Hematopoietic multipotent progenitor cell treated with erythropoietin and hydrocortisone succinate and interleukin-3 and kit ligand, for 6 days (in vitro differentiated cells): ENCODE data around the gene DCLRE1B.
"Not testable (repeated sequence)": the region's sequence is repeated elsewhere in the genome, so short reads cannot be mapped to it uniquely, and the experiment has no call there.

Experiments
- DNase-seq: peaks from one replicate; pipeline ENCODE4 v3.0.0-alpha.2; 2015

DCLRE1B gene

GRCh38 chr1:113948151-113948550 is 43.0 kb downstream of the DCLRE1B start:
- not testable (repeated sequence) for DNase-seq

- peak; percentile 67 for DNase-seq
Measured at GRCh38 chr1:113949007-113949406, 43.9 kb downstream of the DCLRE1B start.

- DNase-seq = no peak
Measured at GRCh38 chr1:113950908-113951307, 45.8 kb downstream of the DCLRE1B start.

- no peak for DNase-seq
Measured at GRCh38 chr1:113951719-113952118, 46.6 kb downstream of the DCLRE1B start.

- no peak for DNase-seq
Measured at GRCh38 chr1:113957984-113958383, 52.9 kb downstream of the DCLRE1B start.

- DNase-seq = no peak
Measured at GRCh38 chr1:113958691-113959090, 53.6 kb downstream of the DCLRE1B start.

GRCh38 chr1:113963281-113963906 is 58.3 kb downstream of the DCLRE1B start:
- peak; percentile 28 for DNase-seq
